GM12891 (cell line): Measurements from ENCODE around the gene PRKAR1B.

Source experiments
- PAX5 ChIP-seq: IDR thresholded peaks from 2 replicates; pipeline ENCODE4 v1.6.1; 2011; ENCODE audit warnings: low read length, moderate library complexity, mild to moderate bottlenecking; ENCODE audit not compliant: insufficient read depth, severe bottlenecking
- POLR2A ChIP-seq: IDR thresholded peaks from 2 replicates; pipeline ENCODE4 v1.6.1; 2011; ENCODE audit warnings: low read depth, low read length, control low read depth
- POLR2AphosphoS5 ChIP-seq: IDR thresholded peaks from 2 replicates; pipeline ENCODE4 v1.6.1; 2011; ENCODE audit warnings: low read depth, low read length, control low read depth
- SPI1 ChIP-seq: IDR thresholded peaks from 2 replicates; pipeline ENCODE4 v1.6.1; 2011; ENCODE audit warnings: low read depth, low read length, control low read depth
- TAF1 ChIP-seq: IDR thresholded peaks from 2 replicates; pipeline ENCODE4 v1.6.1; 2011; ENCODE audit warnings: low read depth, low read length, control low read depth

DNA sequence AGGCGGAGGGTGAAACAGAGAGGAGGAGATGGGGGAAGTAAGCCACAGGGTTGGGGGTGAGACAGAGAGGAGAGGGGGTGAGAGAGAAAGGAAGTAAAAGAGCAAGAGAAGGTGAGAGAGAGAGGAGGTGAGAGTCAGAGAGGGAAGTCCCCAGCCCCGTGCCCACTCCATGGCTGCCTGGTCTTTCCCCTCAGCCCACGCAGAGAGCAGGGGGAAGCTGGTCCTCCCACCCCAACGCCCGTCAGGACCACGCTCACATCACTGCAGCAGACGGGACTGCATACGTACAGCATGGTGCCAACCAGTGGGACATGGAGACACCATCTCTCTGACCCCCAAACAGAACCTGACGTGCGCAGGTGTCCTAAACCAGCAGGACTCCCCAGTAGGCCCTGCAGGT is 195.3 kb downstream of the PRKAR1B start:
- TF ChIP-seq POLR2A (no peak), POLR2AphosphoS5 (no peak), TAF1 (no peak), SPI1 (peak; percentile 22; the same call in 1 of the 2 replicates), PAX5 (no peak)
